Keratinocyte (primary cell): ENCODE data around the gene PRKN. TPM values are rescaled to one million over a fixed set of nuclear protein-coding genes. Genes with fewer than 3 reads are reported as not detected.

ENCODE experiments used
- DNase-seq: peaks from one replicate; pipeline ENCODE4 v3.0.0-alpha.2; 2011; ENCODE audit warnings: low read depth, missing footprints, low spot score
- FAIRE-seq: peaks from 2 replicates; lab custom pipeline; 2011; peaks lifted over from hg19 to GRCh38; lab: Jason Lieb, UNC
- H2AFZ ChIP-seq: 2 replicates; pipeline ENCODE4 v1.6.0; 2012; ENCODE audit warnings: low read length, control low read depth, inconsistent platforms; ENCODE audit not compliant: control insufficient read depth
- H3K27ac ChIP-seq: 2 replicates; pipeline ENCODE4 v1.5.1; 2011; ENCODE audit warnings: low read length; ENCODE audit not compliant: control insufficient read depth, insufficient read depth
- H3K27me3 ChIP-seq: 3 replicates; pipeline ENCODE4 v1.6.0; 2011; ENCODE audit warnings: low read length; ENCODE audit not compliant: control insufficient read depth, insufficient read depth; ENCODE audit errors: extremely low read depth
- H3K36me3 ChIP-seq, 2 experiments: 2 replicates in 1 of 2; 3 replicates in 1 of 2; pipeline ENCODE4 v1.5.1; 2011; ENCODE audit warnings: low read length in 2 of 2, mild to moderate bottlenecking in 1 of 2; ENCODE audit not compliant: control insufficient read depth in 2 of 2, insufficient read depth in 2 of 2; ENCODE audit errors: extremely low read depth in 1 of 2
- H3K4me1 ChIP-seq: 3 replicates; pipeline ENCODE4 v1.5.1; 2011; ENCODE audit warnings: low read length; ENCODE audit not compliant: control insufficient read depth, insufficient read depth; ENCODE audit errors: extremely low read depth
- H3K4me2 ChIP-seq: 3 replicates; pipeline ENCODE4 v1.6.0; 2011; ENCODE audit warnings: low read depth, low read length; ENCODE audit not compliant: control insufficient read depth, insufficient read depth; ENCODE audit errors: extremely low read depth
- H3K4me3 ChIP-seq, 3 experiments: fragments of 200-600 bp in 1 of 3; sonication (generic) in 1 of 3; 2 replicates in 2 of 3; 3 replicates in 1 of 3; pipeline ENCODE4 v1.5.1; 2011 to 2016; ENCODE audit warnings: low read length in 3 of 3, mild to moderate bottlenecking in 3 of 3, control low read depth in 2 of 3, inconsistent platforms in 1 of 3, low read depth in 1 of 3, mixed read lengths in 1 of 3, mixed run types in 1 of 3, moderate library complexity in 1 of 3; ENCODE audit not compliant: control insufficient read depth in 2 of 3, insufficient read depth in 2 of 3; ENCODE audit errors: extremely low read depth in 1 of 3
- H3K79me2 ChIP-seq: 2 replicates; pipeline ENCODE4 v1.6.0; 2012; ENCODE audit warnings: low read length; ENCODE audit not compliant: control insufficient read depth, insufficient read depth
- H3K9ac ChIP-seq: 3 replicates; pipeline ENCODE4 v1.6.0; 2011; ENCODE audit warnings: low read length; ENCODE audit not compliant: control insufficient read depth, insufficient read depth; ENCODE audit errors: extremely low read depth
- H3K9me1 ChIP-seq: 3 replicates; pipeline ENCODE4 v1.6.0; 2011; ENCODE audit warnings: low read length; ENCODE audit not compliant: control insufficient read depth, insufficient read depth; ENCODE audit errors: extremely low read depth
- H3K9me3 ChIP-seq: 2 replicates; pipeline ENCODE4 v1.5.1; 2012; ENCODE audit warnings: low read depth, low read length; ENCODE audit not compliant: control insufficient read depth
- H4K20me1 ChIP-seq: 3 replicates; pipeline ENCODE4 v1.6.0; 2011; ENCODE audit warnings: low read length; ENCODE audit not compliant: control insufficient read depth, insufficient read depth; ENCODE audit errors: extremely low read depth
- EZH2 ChIP-seq: IDR thresholded peaks from one replicate; pipeline ENCODE4 v1.6.1; 2012; ENCODE audit warnings: inconsistent platforms, mild to moderate bottlenecking, low read length, moderate library complexity
- dilution Hi-C: fragments of 300-500 bp; cut with MboI; formaldehyde crosslinking; loops from one replicate; pipeline ENCODE4 v1.7.0; 2020; ENCODE audit warnings: low sequenced_read_pairs; ENCODE audit not compliant: extremely low pct_ligation_motif_present
- polyA plus RNA-seq, 5 experiments: library from polyadenylated mRNA; depleted of rRNA in 3 of 5; stranded (reverse) in 3 of 5; stranded (forward) in 1 of 5; unstranded in 1 of 5; fragments of >200 nt; gene quantifications; 1 replicate in 1 of 5; 2 replicates in 3 of 5; 3 replicates in 1 of 5; pipeline versions ENCODE4 v1.2.1 to v1.2.3, GENCODE V29; 2011 to 2012; ENCODE audit warnings: missing spikeins in 2 of 5, low read depth in 1 of 5, low replicate concordance in 1 of 5
- TF ChIP-seq, protein P1 (sequence below), 3 experiments: IDR thresholded peaks in 1 of 3; conservative IDR thresholded peaks in 1 of 3; optimal IDR thresholded peaks in 1 of 3; 2 replicates in 2 of 3; 3 replicates in 1 of 3; pipeline versions ENCODE3 to v1.5.1; 2011; ENCODE audit warnings: low read length in 3 of 3, mild to moderate bottlenecking in 3 of 3, moderate library complexity in 2 of 3, control low read depth in 1 of 3, inconsistent platforms in 1 of 3; ENCODE audit not compliant: insufficient read depth in 2 of 3; ENCODE audit errors: extremely low read depth in 1 of 3

Gene PRKN
- polyA plus RNA-seq, 1 donor (not counting 4 experiments of a cell fraction or from before 2014, with no cell fraction given), result 0.67 TPM

- TF ChIP-seq, protein P1, sequence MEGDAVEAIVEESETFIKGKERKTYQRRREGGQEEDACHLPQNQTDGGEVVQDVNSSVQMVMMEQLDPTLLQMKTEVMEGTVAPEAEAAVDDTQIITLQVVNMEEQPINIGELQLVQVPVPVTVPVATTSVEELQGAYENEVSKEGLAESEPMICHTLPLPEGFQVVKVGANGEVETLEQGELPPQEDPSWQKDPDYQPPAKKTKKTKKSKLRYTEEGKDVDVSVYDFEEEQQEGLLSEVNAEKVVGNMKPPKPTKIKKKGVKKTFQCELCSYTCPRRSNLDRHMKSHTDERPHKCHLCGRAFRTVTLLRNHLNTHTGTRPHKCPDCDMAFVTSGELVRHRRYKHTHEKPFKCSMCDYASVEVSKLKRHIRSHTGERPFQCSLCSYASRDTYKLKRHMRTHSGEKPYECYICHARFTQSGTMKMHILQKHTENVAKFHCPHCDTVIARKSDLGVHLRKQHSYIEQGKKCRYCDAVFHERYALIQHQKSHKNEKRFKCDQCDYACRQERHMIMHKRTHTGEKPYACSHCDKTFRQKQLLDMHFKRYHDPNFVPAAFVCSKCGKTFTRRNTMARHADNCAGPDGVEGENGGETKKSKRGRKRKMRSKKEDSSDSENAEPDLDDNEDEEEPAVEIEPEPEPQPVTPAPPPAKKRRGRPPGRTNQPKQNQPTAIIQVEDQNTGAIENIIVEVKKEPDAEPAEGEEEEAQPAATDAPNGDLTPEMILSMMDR (optimal IDR thresholded peaks at IDR 0.05 in 1 of 3, IDR thresholded peaks at IDR 0.05 in 1 of 3, conservative IDR thresholded peaks at IDR 0.05 in 1 of 3; ENCODE audit: extremely low read depth in 1 of 3, insufficient read depth in 2 of 3, low read length in 3 of 3), result no peak
- no peak for TF ChIP-seq EZH2
- Histone ChIP-seq H3K27me3 (peaks cover 3% of the 10 kb centered on the region), H3K27ac (no peak overlapping the region), H4K20me1 (no peaks in the 10 kb centered on the region), H3K9me3 (no peaks in the 10 kb centered on the region), H3K4me3 (no peak overlapping the region), H3K36me3 (no peaks in the 10 kb centered on the region), H3K4me1 (peaks cover 9% of the 10 kb centered on the region), H3K9ac (no peak overlapping the region), H3K9me1 (no peaks in the 10 kb centered on the region), H3K79me2 (no peaks in the 10 kb centered on the region), H2AFZ (no peak overlapping the region), H3K4me2 (no peak overlapping the region)
- no peak for DNase-seq
- no peak for FAIRE-seq
- dilution Hi-C loops, result no loop called here
These were observed 1317.5 kb downstream of the PRKN start for GRCh38 chr6:161410076-161410475.

GRCh38 chr6:161409353-161409752 lies 1318.2 kb downstream of the PRKN start:
- Histone ChIP-seq H3K27me3 (no peaks in the 10 kb centered on the region), H3K9ac (no peak overlapping the region), H3K27ac (no peak overlapping the region), H3K79me2 (no peaks in the 10 kb centered on the region), H3K9me3 (no peaks in the 10 kb centered on the region), H3K9me1 (no peaks in the 10 kb centered on the region), H3K4me3 (no peak overlapping the region), H3K36me3 (no peaks in the 10 kb centered on the region), H3K4me2 (no peak overlapping the region), H3K4me1 (peaks cover 9% of the 10 kb centered on the region), H4K20me1 (no peaks in the 10 kb centered on the region), H2AFZ (no peak overlapping the region)
- TF ChIP-seq, protein P1 (optimal IDR thresholded peaks at IDR 0.05 in 1 of 3, IDR thresholded peaks at IDR 0.05 in 1 of 3, conservative IDR thresholded peaks at IDR 0.05 in 1 of 3; ENCODE audit: extremely low read depth in 1 of 3, insufficient read depth in 2 of 3, low read length in 3 of 3), result no peak
- no peak for TF ChIP-seq EZH2
- dilution Hi-C loops, result no loop called here
- DNase-seq, result no peak
- FAIRE-seq, result no peak
